OCI-LY1 (cell line): ENCODE data around the gene ZEB1.

Experiments used
- CTCF ChIP-seq: fragments of 200-600 bp; sonication (generic), shearing (Covaris generic); IDR thresholded peaks from 2 replicates; pipeline ENCODE4 v1.5.1; 2017; ENCODE audit warnings: mild to moderate bottlenecking, antibody characterized with exemption, low read length, moderate library complexity, mixed read lengths
- EZH2 ChIP-seq: fragments of 200-600 bp; sonication (generic), shearing (Covaris generic); IDR thresholded peaks from 2 replicates; pipeline ENCODE4 v1.8.0; 2017; ENCODE audit warnings: borderline replicate concordance, mixed run types, mild to moderate bottlenecking, antibody characterized with exemption, low read length, moderate library complexity, mixed read lengths

DNA sequence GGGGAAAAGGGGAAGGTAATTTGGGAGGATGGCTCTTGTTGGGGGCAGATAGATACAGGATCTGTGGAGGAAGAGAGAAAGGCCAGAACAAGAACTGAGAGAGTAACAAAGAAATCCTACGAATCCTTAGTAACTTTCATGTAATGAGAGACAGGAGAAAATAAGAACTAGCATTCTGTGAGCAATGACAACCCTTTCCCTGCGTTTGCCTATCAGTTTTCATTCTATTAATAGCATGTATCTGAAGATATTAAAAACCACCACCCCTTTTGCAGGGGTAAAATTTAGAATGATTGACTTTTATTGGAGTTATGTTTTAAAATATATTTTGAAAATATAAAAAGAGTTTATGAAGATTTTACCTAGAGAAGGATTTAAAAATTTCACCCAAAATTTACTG, 132.8 kb downstream of the ZEB1 start:
- TF ChIP-seq CTCF (no peak), EZH2 (no peak)
